ENCODE data around the gene STAT4. TPM values are rescaled to one million over a fixed set of nuclear protein-coding genes. Genes with fewer than 3 reads are reported as not detected.

STAT4 gene
- total RNA-seq, 1 donor from 2014 or later, result 1.6 TPM

GRCh38 chr2:191023235-191023679 lies 127.5 kb downstream of the STAT4 start:
- TF ChIP-seq CTCF (conservative IDR thresholded peaks at IDR 0.05; ENCODE audit: low read depth, low read length), result no peak
- DNase-seq (ENCODE audit: low read depth), result no peak
- no peak overlapping the region for H3K4me3 ChIP-seq (ENCODE audit: low read depth, low read length)

GRCh38 chr2:191020742-191021381 lies 129.9 kb downstream of the STAT4 start:
- TF ChIP-seq CTCF (conservative IDR thresholded peaks at IDR 0.05; ENCODE audit: low read depth, low read length), result no peak
- DNase-seq (ENCODE audit: low read depth), result no peak
- H3K4me3 ChIP-seq (ENCODE audit: low read depth, low read length), result peak overlapping the region; percentile 71

GRCh38 chr2:191020221-191020741 lies 130.5 kb downstream of the STAT4 start:
- no peak for TF ChIP-seq CTCF (conservative IDR thresholded peaks at IDR 0.05; ENCODE audit: low read depth, low read length)
- peak; percentile 69 for DNase-seq (ENCODE audit: low read depth)
- H3K4me3 ChIP-seq (ENCODE audit: low read depth, low read length), result peak overlapping the region; percentile 71

GRCh38 chr2:191019376-191019775 lies 131.4 kb downstream of the STAT4 start:
- no peak overlapping the region for H3K4me3 ChIP-seq (ENCODE audit: low read depth, low read length)
- TF ChIP-seq CTCF (conservative IDR thresholded peaks at IDR 0.05; ENCODE audit: low read depth, low read length), result no peak
- no peak for DNase-seq (ENCODE audit: low read depth)

- no peak for TF ChIP-seq CTCF (conservative IDR thresholded peaks at IDR 0.05; ENCODE audit: low read depth, low read length)
- H3K4me3 ChIP-seq (ENCODE audit: low read depth, low read length), result no peak overlapping the region
- DNase-seq (ENCODE audit: low read depth), result peak; percentile 79
Observed at GRCh38 chr2:191018643-191019119, 132.1 kb downstream of the STAT4 start.

GRCh38 chr2:191018048-191018447 lies 132.7 kb downstream of the STAT4 start:
- no peak for TF ChIP-seq CTCF (conservative IDR thresholded peaks at IDR 0.05; ENCODE audit: low read depth, low read length)
- no peak for DNase-seq (ENCODE audit: low read depth)

GRCh38 chr2:191015831-191016230 lies 135.0 kb downstream of the STAT4 start:
- no peak for TF ChIP-seq CTCF (conservative IDR thresholded peaks at IDR 0.05; ENCODE audit: low read depth, low read length)
- no peak for DNase-seq (ENCODE audit: low read depth)
- H3K4me3 ChIP-seq (ENCODE audit: low read depth, low read length), result no peak overlapping the region

More at GRCh38 chr2:191018048-191018447, 132.7 kb downstream of the STAT4 start:
- no peak overlapping the region for H3K4me3 ChIP-seq (ENCODE audit: low read depth, low read length)

Data from epithelial cell of proximal tubule (primary cell).